Activated naive CD4-positive, alpha-beta T cell treated with Interleukin-2 at 50 U/mL for 16 hours (primary cell): ENCODE measurements around the gene JMY.
A peak's percentile ranks its signal among the peaks of the same experiment; 100 is the strongest.

Experiments
- DNase-seq: peaks from one replicate; pipeline ENCODE4 v3.0.0-alpha.2; 2020

Gene JMY, protein sequence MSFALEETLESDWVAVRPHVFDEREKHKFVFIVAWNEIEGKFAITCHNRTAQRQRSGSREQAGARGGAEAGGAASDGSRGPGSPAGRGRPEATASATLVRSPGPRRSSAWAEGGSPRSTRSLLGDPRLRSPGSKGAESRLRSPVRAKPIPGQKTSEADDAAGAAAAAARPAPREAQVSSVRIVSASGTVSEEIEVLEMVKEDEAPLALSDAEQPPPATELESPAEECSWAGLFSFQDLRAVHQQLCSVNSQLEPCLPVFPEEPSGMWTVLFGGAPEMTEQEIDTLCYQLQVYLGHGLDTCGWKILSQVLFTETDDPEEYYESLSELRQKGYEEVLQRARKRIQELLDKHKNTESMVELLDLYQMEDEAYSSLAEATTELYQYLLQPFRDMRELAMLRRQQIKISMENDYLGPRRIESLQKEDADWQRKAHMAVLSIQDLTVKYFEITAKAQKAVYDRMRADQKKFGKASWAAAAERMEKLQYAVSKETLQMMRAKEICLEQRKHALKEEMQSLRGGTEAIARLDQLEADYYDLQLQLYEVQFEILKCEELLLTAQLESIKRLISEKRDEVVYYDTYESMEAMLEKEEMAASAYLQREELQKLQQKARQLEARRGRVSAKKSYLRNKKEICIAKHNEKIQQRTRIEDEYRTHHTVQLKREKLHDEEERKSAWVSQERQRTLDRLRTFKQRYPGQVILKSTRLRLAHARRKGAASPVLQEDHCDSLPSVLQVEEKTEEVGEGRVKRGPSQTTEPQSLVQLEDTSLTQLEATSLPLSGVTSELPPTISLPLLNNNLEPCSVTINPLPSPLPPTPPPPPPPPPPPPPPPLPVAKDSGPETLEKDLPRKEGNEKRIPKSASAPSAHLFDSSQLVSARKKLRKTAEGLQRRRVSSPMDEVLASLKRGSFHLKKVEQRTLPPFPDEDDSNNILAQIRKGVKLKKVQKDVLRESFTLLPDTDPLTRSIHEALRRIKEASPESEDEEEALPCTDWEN

DNA sequence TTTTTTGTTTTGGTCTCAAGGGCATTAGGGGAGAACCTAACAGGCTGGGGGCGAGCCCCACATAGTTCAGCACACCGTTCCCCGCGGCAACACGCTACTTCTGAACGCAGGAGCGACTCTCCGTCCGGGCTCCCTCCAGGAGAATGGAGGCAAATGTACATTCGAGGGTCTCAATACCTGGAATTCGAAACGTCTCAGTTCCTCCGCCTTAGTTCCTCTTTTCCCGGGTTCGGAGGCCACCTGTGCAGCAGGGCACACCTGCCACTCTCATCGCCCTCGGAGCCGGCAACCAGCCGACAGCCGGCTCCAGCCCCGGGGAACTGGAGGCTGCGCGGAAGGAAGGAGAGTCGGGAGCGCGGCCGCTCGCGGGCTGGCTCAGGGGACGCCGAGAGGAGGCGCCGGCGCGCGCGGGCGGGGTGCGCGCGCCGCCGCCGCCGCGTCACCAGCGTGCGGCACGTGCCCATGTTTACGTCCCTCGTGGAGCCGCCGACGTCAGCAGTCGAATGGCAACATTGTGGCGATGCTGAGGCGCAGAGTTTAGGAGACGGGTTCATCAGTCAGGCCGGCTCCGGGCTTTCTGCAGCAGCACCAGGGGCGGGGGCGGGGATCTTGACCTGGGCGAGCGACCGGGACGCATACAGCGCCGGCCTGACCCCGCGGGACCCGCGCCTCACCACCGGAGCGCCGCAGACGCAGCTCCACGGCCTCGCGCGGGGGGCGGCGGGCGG, at the start of gene JMY:
JMY (plus strand) TSS at position 498 of the 728 bp plus-strand sequence. CDS start 520 bp downstream, outside the sequence.
- DNase-seq: peak; percentile 85

DNA sequence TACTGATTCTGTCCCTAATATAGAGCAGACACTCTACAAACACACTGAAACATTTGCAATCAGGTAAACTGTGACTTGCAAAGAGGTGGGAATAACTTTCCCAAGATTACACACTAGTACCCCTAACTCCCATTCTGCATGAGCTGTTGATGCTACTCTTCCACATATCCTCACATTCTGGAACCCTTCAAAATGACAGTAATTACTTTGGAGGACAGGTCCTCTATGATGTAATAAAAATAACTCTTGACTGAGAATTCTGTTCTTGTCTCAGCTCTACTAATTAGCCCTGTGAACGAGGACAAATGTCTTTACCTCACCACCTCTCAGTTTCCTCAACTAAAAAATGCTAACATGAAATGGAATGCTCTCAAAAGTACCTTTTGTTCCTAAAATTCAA, 49.5 kb upstream of the JMY start:
- DNase-seq: no peak

DNA sequence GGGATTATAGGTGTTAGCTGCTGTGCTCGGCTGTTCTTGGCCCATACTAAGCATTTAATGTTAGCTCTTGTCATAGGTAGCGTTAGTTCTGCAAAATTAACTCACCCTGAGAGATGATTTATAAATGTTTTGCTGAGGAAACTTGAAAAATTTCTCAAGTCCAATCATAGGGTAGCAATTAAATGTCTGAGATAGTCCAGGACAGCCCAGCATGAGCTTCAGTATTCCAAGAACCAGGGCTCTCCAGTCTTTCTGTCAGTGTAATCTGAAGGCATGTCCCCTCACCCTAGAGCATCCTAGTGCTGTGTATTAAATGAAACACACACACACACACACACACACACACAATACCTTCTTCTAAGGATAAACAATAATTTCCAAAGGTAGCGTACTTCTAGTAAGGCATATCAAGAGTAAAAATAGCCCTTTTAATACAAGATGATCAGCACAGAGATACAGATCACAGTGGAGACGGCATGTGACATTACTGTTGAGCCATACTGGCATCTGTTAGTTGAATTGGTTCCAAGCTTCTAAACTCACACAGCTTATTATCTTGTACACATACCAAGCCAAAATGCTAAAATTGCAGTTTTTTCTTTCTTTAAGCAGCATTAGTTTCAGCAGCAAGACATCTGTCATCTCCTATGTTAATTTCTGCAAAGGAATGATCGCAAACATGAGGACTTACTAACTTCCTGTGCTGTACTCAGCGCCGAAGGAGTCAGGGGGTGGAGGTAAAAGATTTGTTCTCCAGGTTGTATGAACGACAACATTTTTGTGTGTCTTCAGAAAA, 46.3 kb upstream of the JMY start:
- no peak for DNase-seq

DNA sequence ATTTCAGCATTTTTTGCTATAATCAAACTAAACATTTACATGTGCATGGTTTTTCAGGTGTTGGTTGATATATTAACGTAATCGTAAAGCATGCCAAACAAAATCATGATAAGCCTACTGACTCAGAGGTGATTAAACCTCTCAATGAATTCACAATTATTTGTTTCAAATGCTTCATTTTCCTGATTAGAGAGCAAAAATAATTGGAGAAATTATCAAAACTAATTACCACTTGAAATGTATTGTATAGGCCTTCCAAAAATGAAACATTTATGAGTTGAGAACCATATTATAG, 45.7 kb upstream of the JMY start:
- no peak for DNase-seq

DNA sequence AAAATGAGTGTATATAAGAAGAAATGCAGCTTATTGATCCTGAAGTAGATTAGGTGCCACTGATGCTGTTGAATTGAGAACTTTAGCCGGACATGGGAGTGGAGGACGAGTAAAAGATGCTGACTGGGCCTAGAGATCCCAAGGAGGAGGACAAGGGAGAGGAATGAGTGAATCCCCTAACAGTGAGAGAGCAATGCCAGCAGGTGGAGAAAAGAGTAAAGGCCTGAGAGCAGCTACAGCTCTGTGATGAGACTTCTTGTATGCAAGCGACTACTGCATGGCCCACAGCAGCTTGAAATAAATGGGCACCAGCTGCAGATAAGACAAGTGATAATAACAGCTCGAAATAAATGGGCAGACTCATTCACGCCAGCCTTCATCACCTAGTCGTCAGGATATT, 44.5 kb upstream of the JMY start:
- DNase-seq: no peak

DNA sequence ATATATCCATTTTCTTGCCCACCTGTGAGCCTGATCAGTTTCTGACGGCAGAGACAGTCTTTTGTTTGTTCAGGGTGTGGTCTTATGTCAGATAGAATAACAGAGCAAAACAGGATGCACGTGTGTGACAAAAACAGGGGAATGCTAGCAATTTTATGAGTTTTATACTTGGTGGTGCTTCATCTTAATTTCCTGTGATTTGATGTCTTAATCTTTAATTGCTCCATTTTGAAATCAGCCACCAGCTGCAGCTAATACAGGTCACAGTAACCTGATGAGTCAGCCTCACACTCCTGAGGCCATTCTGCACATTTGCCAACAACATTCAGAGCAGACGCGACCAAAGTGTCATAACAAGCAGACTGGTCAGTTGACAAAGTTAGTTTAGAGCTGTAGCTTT, 42.3 kb upstream of the JMY start:
- DNase-seq: no peak

DNA sequence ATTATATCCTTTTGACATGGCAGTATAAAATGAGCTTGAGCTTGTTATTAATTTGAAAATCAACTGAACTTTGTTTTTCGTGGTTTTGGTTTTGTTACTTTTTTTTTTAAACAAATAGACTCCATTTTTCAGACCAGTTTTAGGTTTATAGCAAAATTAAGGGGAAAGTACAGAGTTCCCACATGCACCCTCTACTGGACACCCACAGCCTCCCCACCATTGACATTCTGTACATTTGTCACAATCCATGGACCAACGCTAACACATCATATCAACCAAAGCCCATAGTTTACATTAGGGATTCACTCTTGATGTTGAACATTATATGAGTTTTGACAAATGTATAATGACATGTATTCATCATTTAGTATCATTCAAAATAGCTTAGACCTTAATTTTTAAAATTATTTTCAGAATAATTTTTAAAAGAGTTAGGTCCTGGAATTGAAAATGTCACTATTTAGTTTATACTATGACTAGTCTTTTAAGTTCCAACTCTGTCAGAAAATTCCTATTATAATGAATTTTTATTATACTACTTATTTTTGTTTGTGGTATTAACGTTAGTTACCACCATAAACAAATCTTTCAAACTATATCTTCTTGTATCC, 35.3 kb upstream of the JMY start:
- DNase-seq: no peak

DNA sequence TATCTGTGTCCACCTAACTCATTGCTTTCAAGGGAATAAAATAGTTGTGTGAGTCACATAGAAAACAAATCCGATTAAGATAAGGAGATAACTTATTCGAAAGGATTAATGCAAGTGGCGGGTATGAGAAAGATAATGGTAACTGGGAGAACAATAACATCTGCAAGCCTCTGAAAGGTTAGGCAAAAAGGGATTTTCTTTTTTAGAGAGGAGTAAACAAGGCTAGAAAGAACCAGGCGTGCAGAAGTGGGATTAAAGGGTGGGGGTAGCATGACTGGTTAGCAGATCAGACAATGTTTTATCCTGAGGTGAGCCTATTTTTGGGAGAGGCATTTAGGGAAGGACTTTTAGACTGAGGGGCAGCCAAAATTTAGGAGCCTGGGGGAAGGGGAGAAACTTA, 34.7 kb upstream of the JMY start:
- no peak for DNase-seq

DNA sequence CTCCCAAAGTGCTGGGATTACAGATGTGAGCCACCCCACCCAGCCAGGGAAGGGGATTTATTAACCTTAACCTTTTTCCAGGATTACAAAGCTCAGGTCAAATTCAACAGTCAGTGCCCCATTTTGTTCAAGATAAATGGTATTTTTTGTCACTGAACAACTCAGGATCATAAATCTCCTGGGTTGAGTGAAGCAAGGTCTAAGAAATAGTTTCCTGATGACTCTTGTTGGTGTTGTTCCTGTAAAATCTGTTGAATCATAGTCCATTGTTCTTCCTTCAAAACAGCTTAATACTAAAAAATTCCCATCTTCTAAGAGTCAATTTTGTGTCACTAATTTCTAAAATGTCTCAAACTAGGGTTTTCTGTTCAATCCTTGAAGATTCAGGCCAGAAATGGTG, 33.9 kb upstream of the JMY start:
- DNase-seq: no peak

DNA sequence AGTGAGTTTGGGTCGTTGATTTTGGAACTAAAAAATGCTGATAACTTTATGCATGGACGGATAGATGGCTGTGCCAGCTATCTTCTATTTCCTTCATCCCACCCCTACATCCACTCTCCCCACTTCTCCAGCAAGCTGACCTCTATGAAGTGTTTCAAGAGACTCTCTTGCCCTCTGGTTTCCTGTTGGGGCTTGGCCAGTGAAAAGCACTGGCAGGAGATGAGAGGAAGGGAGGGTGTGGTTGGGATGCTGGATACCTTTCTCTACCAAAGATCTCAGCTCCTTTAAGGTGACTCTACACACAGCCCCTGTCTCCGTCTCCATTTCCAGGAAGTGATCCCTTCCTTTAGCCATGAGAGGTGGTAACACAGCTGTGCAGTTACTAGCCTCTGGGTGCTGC, 30.0 kb upstream of the JMY start:
- no peak for DNase-seq

DNA sequence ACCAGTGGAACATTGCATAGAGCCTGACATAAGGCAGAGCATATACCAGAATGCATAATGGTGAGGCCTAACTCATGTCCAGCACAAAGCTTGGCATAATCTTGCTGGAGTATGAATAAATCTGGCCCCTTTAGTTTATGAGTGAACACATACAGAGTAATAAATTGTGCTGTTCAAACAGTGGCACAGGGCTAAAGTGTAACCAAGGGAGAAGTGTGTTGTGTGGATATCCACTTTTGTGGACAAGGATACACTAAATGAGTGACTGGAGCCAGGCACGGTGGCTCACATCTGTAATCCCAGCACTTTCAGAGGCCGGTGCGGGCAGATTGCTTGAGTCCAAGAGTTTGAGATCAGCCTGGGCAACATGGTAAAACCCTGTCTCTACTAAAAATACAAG, 29.4 kb upstream of the JMY start:
- DNase-seq: no peak

DNA sequence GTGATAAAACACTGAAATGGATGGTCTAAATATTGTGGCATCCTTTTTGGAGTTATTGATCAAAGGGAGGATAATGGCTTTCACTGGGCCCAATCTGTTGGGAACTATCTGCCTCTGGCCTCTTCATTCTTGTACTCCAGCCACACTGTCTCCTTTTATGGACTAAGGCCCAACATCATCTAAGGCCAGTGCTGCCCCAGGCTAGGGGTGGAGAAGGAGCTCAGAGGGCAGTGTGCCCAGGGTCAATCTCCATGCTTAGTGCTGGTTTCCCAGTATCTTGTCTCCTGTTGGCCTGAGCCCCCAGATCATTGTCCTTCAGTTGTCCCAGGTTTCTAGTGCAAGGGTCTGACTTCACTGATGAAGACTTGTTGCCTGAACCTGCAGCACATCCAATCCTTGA, 26.4 kb upstream of the JMY start:
- no peak for DNase-seq

DNA sequence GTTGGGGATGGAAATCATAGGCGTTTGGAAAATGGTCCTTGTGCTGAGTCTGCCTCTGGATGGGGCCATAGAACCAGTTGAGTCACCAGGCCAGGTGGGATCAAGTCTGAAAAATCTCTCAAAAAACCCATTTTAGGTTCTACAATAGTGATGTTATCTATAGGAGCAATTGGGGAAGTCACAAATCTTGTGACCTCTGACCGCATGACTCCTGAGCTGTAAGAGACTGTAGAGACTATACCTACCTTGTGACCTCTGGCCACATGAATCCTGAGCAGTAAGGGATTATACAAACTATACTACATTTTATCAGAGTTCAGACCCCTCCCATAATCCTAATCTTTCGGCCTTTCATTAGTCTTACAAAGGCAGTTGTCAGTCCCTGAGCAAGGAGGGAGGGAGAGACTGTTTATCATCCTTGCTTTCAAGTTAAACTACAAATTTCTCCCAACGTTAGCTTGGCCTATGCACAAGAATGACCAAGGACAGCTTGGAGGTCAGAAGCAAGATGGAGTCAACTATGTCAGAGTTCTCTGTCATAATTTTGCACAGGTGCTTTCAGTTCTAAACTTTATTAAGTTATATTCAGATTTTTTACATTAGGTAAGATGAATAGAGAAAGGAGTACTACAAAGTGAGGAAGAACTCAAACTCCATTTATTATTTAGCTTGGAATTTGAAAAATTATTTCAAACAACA, 11.5 kb upstream of the JMY start:
- no peak for DNase-seq

DNA sequence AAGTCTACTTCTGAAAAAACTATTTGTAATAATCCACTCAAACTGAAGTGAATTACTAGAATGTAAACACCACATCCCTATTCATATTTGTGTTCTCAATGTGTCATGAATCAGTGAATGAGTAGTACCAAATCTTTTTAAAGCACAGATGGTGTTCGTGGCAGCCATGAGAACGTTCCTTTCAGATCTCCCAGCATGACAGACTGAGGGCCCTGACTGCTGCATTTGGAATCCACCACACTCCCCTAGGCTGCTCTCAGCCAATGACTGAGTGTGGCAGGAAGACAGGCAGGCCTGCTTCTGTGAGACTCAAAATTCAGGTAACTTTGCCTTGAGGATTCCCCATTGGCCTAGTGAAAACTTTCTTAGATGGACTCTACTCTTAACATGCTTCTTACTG, 10.9 kb upstream of the JMY start:
- DNase-seq: no peak

DNA sequence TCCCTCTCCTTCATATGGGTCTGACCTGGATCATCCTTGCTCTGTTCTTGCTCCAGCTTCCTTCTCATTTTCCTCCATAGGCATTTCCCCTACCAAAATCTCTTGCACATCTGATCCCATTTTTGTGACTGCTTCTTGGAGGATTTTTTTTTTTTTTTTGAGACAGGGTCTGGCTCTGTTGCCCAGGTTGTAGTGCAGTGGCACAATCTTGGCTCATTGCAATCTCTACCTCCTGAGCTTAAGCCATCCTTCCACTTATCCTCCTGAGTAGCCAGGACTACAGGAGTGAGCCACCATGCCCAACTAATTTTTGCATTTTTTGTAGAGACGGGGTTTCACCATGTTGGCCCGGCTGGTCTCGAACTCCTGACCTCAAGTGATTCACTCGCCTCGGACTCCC, 10.5 kb upstream of the JMY start:
- no peak for DNase-seq

DNA sequence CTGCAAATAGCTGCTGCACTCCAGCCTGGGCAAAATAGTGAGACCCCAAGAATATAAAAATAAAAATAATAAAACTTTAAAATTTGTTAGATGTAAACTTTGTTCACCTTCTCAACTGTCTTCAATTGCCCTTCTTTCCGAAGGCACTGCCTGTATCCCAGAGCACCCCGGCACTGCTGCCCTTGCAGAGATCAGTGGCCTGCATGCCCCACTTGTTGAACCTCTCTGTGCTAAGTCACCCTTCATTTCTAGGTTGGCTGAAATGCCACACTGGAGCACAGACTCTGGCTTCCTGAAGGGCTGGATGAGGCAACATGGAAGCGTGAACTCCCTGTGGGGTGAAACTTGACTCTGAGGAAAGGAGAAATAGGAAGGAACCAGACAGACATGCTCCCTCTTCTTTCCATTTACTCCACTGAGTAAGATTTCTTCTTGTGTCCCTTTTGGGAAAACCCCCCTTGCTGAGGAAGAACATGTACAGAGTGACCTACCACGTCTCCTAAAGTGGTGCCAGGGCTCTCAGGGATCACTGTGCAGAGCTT, 8.4 kb upstream of the JMY start:
- DNase-seq: no peak

DNA sequence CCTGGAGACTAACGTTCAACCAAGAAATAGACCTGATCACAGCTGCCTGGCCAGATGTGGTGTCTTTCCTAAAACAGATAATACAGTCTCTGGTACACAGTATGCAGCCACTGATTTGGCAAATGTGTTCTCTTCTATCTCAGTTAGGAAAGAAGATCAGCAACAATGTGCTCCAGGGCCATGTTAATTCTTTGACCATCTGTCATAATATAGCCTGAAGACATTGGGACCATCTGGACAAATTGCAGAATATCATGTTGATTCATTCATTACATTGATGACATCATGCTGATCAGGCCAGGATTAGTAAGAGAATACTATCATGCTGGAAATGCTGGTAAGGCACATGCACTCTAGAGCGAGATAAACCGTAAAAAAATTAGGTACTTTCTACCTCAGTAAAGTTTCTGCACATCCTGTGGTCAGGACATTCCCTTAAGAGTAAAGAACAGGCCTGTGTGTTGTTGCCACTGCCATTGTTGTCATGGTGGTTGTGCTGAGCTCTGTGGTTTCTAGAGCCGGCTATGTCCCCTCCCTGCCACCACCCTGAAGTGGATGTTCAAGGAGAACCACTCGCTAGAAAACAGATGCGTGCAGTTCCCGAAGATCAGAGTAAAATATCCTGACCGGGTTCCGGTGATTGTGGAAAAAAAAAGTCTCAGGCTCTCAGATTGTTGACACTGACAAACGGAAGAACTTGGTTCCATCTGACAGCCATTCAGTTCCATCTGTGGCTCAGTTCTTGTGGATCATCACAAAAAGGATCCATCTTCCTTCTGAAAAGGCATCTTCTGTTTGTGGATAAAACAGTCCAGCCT, 6.4 kb upstream of the JMY start:
- peak; percentile 44 for DNase-seq

DNA sequence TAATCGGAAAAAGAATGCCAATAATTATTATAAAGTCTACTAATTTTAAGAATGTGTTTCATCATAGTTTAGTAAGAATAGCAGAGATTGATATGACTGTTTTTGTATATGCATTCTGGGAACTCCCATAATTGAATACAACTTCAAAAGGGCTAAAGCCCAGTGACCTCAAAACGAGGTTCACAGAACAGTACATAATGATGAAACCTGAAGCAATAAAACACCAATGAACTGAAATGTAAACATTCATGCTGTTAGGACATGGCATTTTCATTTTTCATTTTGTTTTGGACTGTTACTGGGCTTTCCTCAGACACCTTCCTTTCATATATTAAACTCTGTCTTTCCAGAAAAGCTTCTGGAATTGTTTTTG, 684 bp upstream of the JMY start:
- no peak for DNase-seq

DNA sequence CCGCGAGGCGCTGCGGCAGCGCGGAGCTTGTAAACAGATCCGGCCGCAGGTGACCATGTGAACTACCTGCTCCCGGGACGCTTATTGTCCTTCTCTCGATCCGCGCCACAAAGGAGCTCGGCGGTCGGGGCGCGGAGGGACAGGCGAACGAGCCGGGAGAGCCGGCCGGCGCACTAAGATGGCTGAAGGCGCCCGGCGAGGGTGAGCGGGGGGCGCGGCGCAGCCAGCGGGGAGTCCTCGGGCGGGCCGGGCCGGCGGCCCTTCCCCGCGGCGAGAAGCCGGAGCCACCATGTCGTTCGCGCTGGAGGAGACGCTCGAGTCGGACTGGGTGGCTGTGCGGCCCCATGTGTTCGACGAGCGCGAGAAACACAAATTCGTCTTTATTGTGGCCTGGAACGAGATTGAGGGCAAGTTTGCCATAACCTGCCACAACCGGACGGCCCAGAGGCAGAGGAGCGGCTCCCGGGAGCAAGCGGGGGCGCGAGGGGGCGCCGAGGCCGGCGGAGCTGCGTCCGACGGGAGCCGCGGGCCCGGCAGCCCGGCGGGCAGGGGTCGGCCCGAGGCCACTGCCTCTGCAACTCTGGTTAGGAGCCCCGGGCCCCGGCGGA, 535 bp downstream of the JMY start:
- peak; percentile 36 for DNase-seq
